GM18858 (cell line): ENCODE results near the gene PHOX2A.

ENCODE experiments used
- ATAC-seq: cut with Tn5 transposase; IDR thresholded peaks from one replicate; pipeline ENCODE4 v1.9.1; 2021; ENCODE audit not compliant: unreplicated experiment

The PHOX2A gene

GRCh38 chr11:72250661-72251464 lies 6.9 kb upstream of the PHOX2A start:
- no peak for ATAC-seq

GRCh38 chr11:72249961-72250360 lies 6.0 kb upstream of the PHOX2A start:
- ATAC-seq: no peak

GRCh38 chr11:72247584-72247983 lies 3.6 kb upstream of the PHOX2A start:
- ATAC-seq: no peak

GRCh38 chr11:72245263-72245816 lies 1.4 kb upstream of the PHOX2A start:
- no peak for ATAC-seq

- ATAC-seq: no peak
Observed at GRCh38 chr11:72244361-72245262, 636 bp upstream of the PHOX2A start.

- no peak for ATAC-seq
Observed at GRCh38 chr11:72243173-72244059, 560 bp downstream of the PHOX2A start.

GRCh38 chr11:72242141-72242540 lies 1.8 kb downstream of the PHOX2A start:
- ATAC-seq: no peak

- ATAC-seq: no peak
Observed at GRCh38 chr11:72241291-72241781, 2.6 kb downstream of the PHOX2A start.

GRCh38 chr11:72240461-72241290 lies 3.3 kb downstream of the PHOX2A start:
- no peak for ATAC-seq

GRCh38 chr11:72239849-72240460 lies 4.0 kb downstream of the PHOX2A start:
- ATAC-seq: no peak

- ATAC-seq: no peak
Observed at GRCh38 chr11:72239313-72239848, 4.6 kb downstream of the PHOX2A start.

GRCh38 chr11:72238492-72239312 lies 5.3 kb downstream of the PHOX2A start:
- ATAC-seq: no peak

GRCh38 chr11:72238040-72238450 lies 5.9 kb downstream of the PHOX2A start:
- ATAC-seq: no peak

- ATAC-seq: no peak
Observed at GRCh38 chr11:72237112-72237931, 6.7 kb downstream of the PHOX2A start.

GRCh38 chr11:72236774-72237111 lies 7.2 kb downstream of the PHOX2A start:
- ATAC-seq: no peak

GRCh38 chr11:72236083-72236697 lies 7.8 kb downstream of the PHOX2A start:
- no peak for ATAC-seq
